HEK293 (cell line): ENCODE measurements around the gene NUCB1.
"Not testable (repeated sequence)": the region's sequence is repeated elsewhere in the genome, so short reads cannot be mapped to it uniquely, and the experiment has no call there.

Experiments
- CTCF ChIA-PET: fragments of 350-600 bp; formaldehyde crosslinking; extraction: SDS; loops from one replicate; lab custom pipeline; 2021; ENCODE audit warnings: antibody characterized with exemption; lab: Yijun Ruan, JAX
- POLR2A ChIA-PET: fragments of 300-600 bp; formaldehyde crosslinking; extraction: SDS; loops from one replicate; lab custom pipeline; 2020; ENCODE audit warnings: antibody characterized with exemption, inconsistent platforms; lab: Yijun Ruan, JAX
- H3K27ac ChIP-seq: fragments of 200-500 bp; sonication (Bioruptor generic); 2 replicates; pipeline ENCODE4 v1.5.1; 2014; ENCODE audit warnings: low read depth, low read length, control low read depth, inconsistent platforms; ENCODE audit errors: extremely low read depth
- H3K36me3 ChIP-seq, 2 experiments: fragments of 200-500 bp in 1 of 2; sonication (Bioruptor generic) in 1 of 2; 1 replicate in 1 of 2; 2 replicates in 1 of 2; pipeline ENCODE4 v1.5.1; 2014 to 2017; ENCODE audit warnings: inconsistent platforms in 2 of 2, low read length in 2 of 2; ENCODE audit not compliant: control insufficient read depth in 2 of 2, insufficient read depth in 1 of 2
- H3K4me1 ChIP-seq: fragments of 200-500 bp; sonication (Bioruptor generic); 2 replicates; pipeline ENCODE4 v1.5.1; 2014; ENCODE audit warnings: mild to moderate bottlenecking, low read length, inconsistent platforms; ENCODE audit not compliant: control insufficient read depth, insufficient read depth
- H3K4me3 ChIP-seq: 2 replicates; pipeline ENCODE4 v1.5.1; 2011; ENCODE audit warnings: low read depth, mild to moderate bottlenecking, control low read depth, low read length, moderate library complexity
- H3K9me3 ChIP-seq: fragments of 200-500 bp; sonication (Bioruptor generic); 2 replicates; pipeline ENCODE4 v1.5.1; 2014; ENCODE audit warnings: low read depth, low read length, inconsistent platforms; ENCODE audit not compliant: control insufficient read depth, insufficient read depth
- ATF2 ChIP-seq: fragments of 450-650 bp; formaldehyde crosslinking; IDR thresholded peaks from 2 replicates; pipeline ENCODE4 v1.5.1; 2016; ENCODE audit warnings: missing biosample characterization, missing genetic modification characterization, low read depth
- BCL11A ChIP-seq: fragments of 450-650 bp; formaldehyde crosslinking; IDR thresholded peaks from 2 replicates; pipeline ENCODE4 v1.5.1; 2016; ENCODE audit warnings: low read depth, missing biosample characterization, missing genetic modification characterization
- ELK4 ChIP-seq: IDR thresholded peaks from 2 replicates; pipeline ENCODE4 v1.6.1; 2011; ENCODE audit warnings: mild to moderate bottlenecking, low read depth, low read length, borderline replicate concordance
- HOXC10 ChIP-seq: sonication (generic); formaldehyde crosslinking; IDR thresholded peaks from 2 replicates; pipeline ENCODE4 v1.8.1; 2023; ENCODE audit warnings: mild to moderate bottlenecking, missing genetic modification reagents
- KLF1 ChIP-seq: fragments of 450-650 bp; formaldehyde crosslinking; IDR thresholded peaks from 2 replicates; pipeline ENCODE4 v1.5.1; 2016; ENCODE audit warnings: missing biosample characterization, missing genetic modification characterization
- MZF1 ChIP-seq: fragments of 450-650 bp; formaldehyde crosslinking; IDR thresholded peaks from 2 replicates; pipeline ENCODE4 v1.5.1; 2017; ENCODE audit warnings: missing biosample characterization, missing genetic modification characterization, borderline replicate concordance
- PBX3 ChIP-seq: sonication (generic); formaldehyde crosslinking; IDR thresholded peaks from 2 replicates; pipeline ENCODE4 v1.8.1; 2022; ENCODE audit warnings: mild to moderate bottlenecking, moderate library complexity, missing genetic modification reagents
- PRDM1 ChIP-seq: fragments of 450-650 bp; formaldehyde crosslinking; IDR thresholded peaks from 2 replicates; pipeline ENCODE4; 2016; ENCODE audit warnings: missing biosample characterization, missing genetic modification characterization
- PRDM2 ChIP-seq: fragments of 450-650 bp; formaldehyde crosslinking; IDR thresholded peaks from 2 replicates; pipeline ENCODE4 v1.5.1; 2016; ENCODE audit warnings: missing biosample characterization, missing genetic modification characterization, borderline replicate concordance
- ZNF146 ChIP-seq: fragments of 450-650 bp; formaldehyde crosslinking; IDR thresholded peaks from 2 replicates; pipeline ENCODE4 v1.5.1; 2016; ENCODE audit warnings: missing biosample characterization, missing genetic modification characterization
- ZNF211 ChIP-seq: fragments of 450-650 bp; formaldehyde crosslinking; IDR thresholded peaks from 2 replicates; pipeline ENCODE4 v1.5.1; 2016; ENCODE audit warnings: low read depth, missing biosample characterization, missing genetic modification characterization
- ZNF311 ChIP-seq: fragments of 450-650 bp; formaldehyde crosslinking; IDR thresholded peaks from 2 replicates; pipeline ENCODE4 v1.5.1; 2017; ENCODE audit warnings: missing biosample characterization, missing genetic modification characterization, borderline replicate concordance
- ZNF580 ChIP-seq: fragments of 450-650 bp; formaldehyde crosslinking; IDR thresholded peaks from 2 replicates; pipeline ENCODE4 v1.5.1; 2016; ENCODE audit warnings: missing biosample characterization, missing genetic modification characterization
- ZNF76 ChIP-seq: fragments of 450-650 bp; formaldehyde crosslinking; IDR thresholded peaks from 2 replicates; pipeline ENCODE4; 2016; ENCODE audit warnings: low read depth, missing biosample characterization, missing genetic modification characterization, borderline replicate concordance

The NUCB1 gene

GRCh38 chr19:48909424-48910077 is 9.4 kb downstream of the NUCB1 start:
- H3K4me3 ChIP-seq, H3K9me3 ChIP-seq, CTCF ChIA-PET, H3K27ac ChIP-seq, H3K4me1 ChIP-seq: not testable (repeated sequence)
- POLR2A ChIA-PET, result interaction anchor here (0.7 kb wide), 1 partner anchor 32 kb away, joined by 3 read pairs; no protein-coding TSS in a partner anchor
- peak; percentile 70 for TF ChIP-seq ATF2 (tag by site-specific recombination)
- H3K36me3 ChIP-seq, result peaks cover 61 to 71% of the 10 kb centered on the region in 2 experiments

GRCh38 chr19:48910803-48911202 is 10.7 kb downstream of the NUCB1 start:
- H3K9me3 ChIP-seq, result no peaks in the 10 kb centered on the region
- POLR2A ChIA-PET, result interaction anchor here (0.7 kb wide), 1 partner anchor 12 kb away, joined by 4 read pairs; the partner anchor contains the start of gene TULP2
- TF ChIP-seq ZNF580 (tag by site-specific recombination) (peak; percentile 54), KLF1 (tag by site-specific recombination) (no peak), MZF1 (tag by site-specific recombination) (no peak), ELK4 (no peak)
- H3K4me1 ChIP-seq, result no peaks in the 10 kb centered on the region
- H3K4me3 ChIP-seq, result no peak overlapping the region
- peaks cover 67 to 71% of the 10 kb centered on the region in 2 experiments for H3K36me3 ChIP-seq
- CTCF ChIA-PET, result no interaction called here
- H3K27ac ChIP-seq, result no peak overlapping the region

GRCh38 chr19:48913114-48913889 is 13.2 kb downstream of the NUCB1 start:
- POLR2A ChIA-PET, result interaction anchor here (0.6 to 0.9 kb wide), 4 partner anchors 11 to 43 kb away, joined by 3 to 5 read pairs (median 3); partner anchors contain the start of gene DHDH
- no peak overlapping the region for H3K4me3 ChIP-seq
- TF ChIP-seq ZNF76 (peak; percentile 96), ZNF211 (tag by site-specific recombination) (no peak)
- CTCF ChIA-PET, result no interaction called here
- H3K27ac ChIP-seq, result no peak overlapping the region
- no peaks in the 10 kb centered on the region for H3K9me3 ChIP-seq
- H3K36me3 ChIP-seq, result peaks cover 59 to 65% of the 10 kb centered on the region in 2 experiments
- H3K4me1 ChIP-seq, result no peaks in the 10 kb centered on the region

GRCh38 chr19:48914181-48914580 is 14.1 kb downstream of the NUCB1 start:
- no peak overlapping the region for H3K27ac ChIP-seq
- H3K4me3 ChIP-seq, result no peak overlapping the region
- POLR2A ChIA-PET, result no interaction called here
- H3K4me1 ChIP-seq, result no peaks in the 10 kb centered on the region
- no peaks in the 10 kb centered on the region for H3K9me3 ChIP-seq
- CTCF ChIA-PET, result interaction anchor here (0.6 kb wide), 2 partner anchors 67 to 119 kb away, joined by 3 read pairs; no protein-coding TSS in a partner anchor
- H3K36me3 ChIP-seq, result peaks cover 58 to 67% of the 10 kb centered on the region in 2 experiments
- TF ChIP-seq PRDM1 (no peak), ZNF146 (tag by site-specific recombination) (no peak), PRDM2 (tag by site-specific recombination) (no peak), BCL11A (tag by site-specific recombination) (no peak), HOXC10 (CRISPR knock-in tag) (no peak), ZNF311 (tag by site-specific recombination) (no peak), PBX3 (CRISPR knock-in tag) (no peak)
